Panc1 (cell line): ENCODE data around the gene BCO2. TPM values are rescaled to one million over a fixed set of nuclear protein-coding genes. Genes with fewer than 3 reads are reported as not detected.
A peak's percentile ranks its signal among the peaks of the same experiment; 100 is the strongest.

Experiments used
- ATAC-seq: fragments of 200-7000 bp; cut with Tn5 transposase; 2 replicates; pipeline ENCODE4 v1.9.1; 2020; ENCODE audit warnings: mild to moderate bottlenecking, moderate library complexity
- BruUV-seq: library from RNA; stranded (reverse); fragments of 400-500 nt; replicated peaks from 2 replicates; lab custom pipeline; 2021; lab: Mats Ljungman, UMichigan
- CTCF ChIA-PET: fragments of 300-600 bp; sonication (Branson Sonifier 250); formaldehyde crosslinking; loops from one replicate; lab custom pipeline; 2022; ENCODE audit warnings: antibody characterized with exemption; lab: Charles Lee
- POLR2A ChIA-PET: fragments of 300-600 bp; sonication (Branson Sonifier 250); formaldehyde crosslinking; loops from one replicate; lab custom pipeline; 2022; ENCODE audit warnings: antibody characterized with exemption; lab: Charles Lee
- DNase-seq: peaks from one replicate; pipeline ENCODE4 v3.0.0-alpha.2; 2010; ENCODE audit warnings: low read depth, low spot score
- H3K27ac ChIP-seq: 2 replicates; pipeline ENCODE4 v1.5.1; 2011; ENCODE audit warnings: mild to moderate bottlenecking, low read length, inconsistent platforms
- H3K27me3 ChIP-seq: fragments of 200-500 bp; sonication (Bioruptor generic); 2 replicates; pipeline ENCODE4 v1.6.0; 2014; ENCODE audit warnings: low read length, inconsistent platforms; ENCODE audit not compliant: control insufficient read depth, insufficient read depth
- H3K36me3 ChIP-seq: fragments of 200-500 bp; sonication (Bioruptor generic); 2 replicates; pipeline ENCODE4 v1.5.1; 2014; ENCODE audit warnings: inconsistent platforms, mild to moderate bottlenecking, low read length, moderate library complexity; ENCODE audit not compliant: control insufficient read depth, insufficient read depth
- H3K4me1 ChIP-seq: 2 replicates; pipeline ENCODE4 v1.5.1; 2011; ENCODE audit warnings: inconsistent platforms, mild to moderate bottlenecking, low read length, moderate library complexity; ENCODE audit not compliant: control insufficient read depth, insufficient read depth
- H3K4me3 ChIP-seq, 2 experiments: 2 replicates each; pipeline ENCODE4 v1.5.1; 2011 to 2012; ENCODE audit warnings: low read depth in 2 of 2, low read length in 2 of 2, mild to moderate bottlenecking in 2 of 2, inconsistent platforms in 1 of 2, moderate library complexity in 1 of 2
- H3K9me3 ChIP-seq: fragments of 200-500 bp; sonication (Bioruptor generic); 2 replicates; pipeline ENCODE4 v1.5.1; 2014; ENCODE audit warnings: low read depth, mild to moderate bottlenecking, inconsistent platforms, low read length, moderate library complexity; ENCODE audit not compliant: control insufficient read depth, insufficient read depth
- CTCF ChIP-seq: fragments of 450-650 bp; IDR thresholded peaks from 2 replicates; pipeline ENCODE4 v1.5.1; 2017; ENCODE audit warnings: mild to moderate bottlenecking
- POLR2AphosphoS5 ChIP-seq: IDR thresholded peaks from 2 replicates; pipeline ENCODE4 v1.6.1; 2012; ENCODE audit warnings: mild to moderate bottlenecking, low read depth, low read length, moderate library complexity
- REST ChIP-seq, 2 experiments: IDR thresholded peaks; 2 replicates each; pipeline ENCODE4 v1.6.1; 2011 to 2012; ENCODE audit warnings: low read depth in 2 of 2, control low read depth in 1 of 2, low read length in 1 of 2, mild to moderate bottlenecking in 1 of 2, moderate library complexity in 1 of 2; ENCODE audit not compliant: insufficient read depth in 1 of 2
- SIN3A ChIP-seq: IDR thresholded peaks from 2 replicates; pipeline ENCODE4 v1.6.1; 2012; ENCODE audit warnings: low read depth, mild to moderate bottlenecking, low read length, moderate library complexity, borderline replicate concordance; ENCODE audit not compliant: insufficient read depth
- TCF7L2 ChIP-seq: IDR thresholded peaks from 2 replicates; pipeline ENCODE4 v1.6.1; 2011; ENCODE audit warnings: mild to moderate bottlenecking, low read depth, low read length, inconsistent platforms
- in situ Hi-C: cut with HindIII; loops from 2 replicates; pipeline ENCODE4 v1.10.0; 2016; ENCODE audit warnings: low sequenced_read_pairs, low pct_unique_long_range_greater_than_20kb
- intact Hi-C: fragments of 100-400 bp; cut with micrococcal nuclease; formaldehyde crosslinking; loops from one replicate; pipeline ENCODE4 v1.10.0; 2022; ENCODE audit not compliant: unreplicated experiment
- total RNA-seq: library from RNA; stranded (reverse); gene quantifications from one replicate; pipeline ENCODE4 v1.2.1, GENCODE V29; 2021; ENCODE audit not compliant: unreplicated experiment

BCO2 gene
- total RNA-seq, 1 experiment from 2014 or later: 2.5 TPM

DNA sequence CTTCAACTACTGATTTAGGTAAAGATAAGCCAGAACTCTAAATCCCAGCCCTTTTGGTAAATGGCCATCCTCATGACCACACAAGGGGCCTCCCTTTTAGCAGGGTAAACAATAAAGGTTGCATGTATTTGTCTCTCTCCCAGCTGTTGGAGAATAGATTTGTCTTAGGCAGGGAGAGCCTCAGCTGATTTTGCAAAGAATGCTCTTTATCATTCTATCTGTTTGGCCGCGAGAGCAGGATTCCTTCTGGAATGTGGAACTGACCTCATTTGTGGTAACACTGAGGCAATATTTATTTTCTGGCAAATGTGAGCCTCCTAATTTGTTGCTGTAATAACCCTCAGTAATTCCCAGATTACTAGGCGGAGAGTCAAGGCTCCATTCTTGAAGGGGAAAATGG is 66.2 kb downstream of the BCO2 start:
- intact Hi-C loops: no loop called here
- in situ Hi-C loops: no loop called here
- no peak overlapping the region for H3K27ac ChIP-seq
- H3K4me3 ChIP-seq: no peak overlapping the region
- no TSS peak for BruUV-seq
- TF ChIP-seq CTCF: no peak
- TF ChIP-seq REST (IDR thresholded peaks at IDR 0.05; ENCODE audit: insufficient read depth in 1 of 2, low read depth in 2 of 2, low read length in 1 of 2): no peak
- TF ChIP-seq SIN3A: no peak
- CTCF ChIA-PET: no interaction called here
- no peak for DNase-seq
- POLR2A ChIA-PET: no interaction called here
- no peaks in the 10 kb centered on the region for H3K9me3 ChIP-seq
- peaks cover 1% of the 10 kb centered on the region for H3K36me3 ChIP-seq
- peaks cover 3% of the 10 kb centered on the region for H3K4me1 ChIP-seq
- no peaks in the 10 kb centered on the region for H3K27me3 ChIP-seq
- 0 out of 2 replicates have a peak, but pooled peaks have one; percentile 51 for ATAC-seq

DNA sequence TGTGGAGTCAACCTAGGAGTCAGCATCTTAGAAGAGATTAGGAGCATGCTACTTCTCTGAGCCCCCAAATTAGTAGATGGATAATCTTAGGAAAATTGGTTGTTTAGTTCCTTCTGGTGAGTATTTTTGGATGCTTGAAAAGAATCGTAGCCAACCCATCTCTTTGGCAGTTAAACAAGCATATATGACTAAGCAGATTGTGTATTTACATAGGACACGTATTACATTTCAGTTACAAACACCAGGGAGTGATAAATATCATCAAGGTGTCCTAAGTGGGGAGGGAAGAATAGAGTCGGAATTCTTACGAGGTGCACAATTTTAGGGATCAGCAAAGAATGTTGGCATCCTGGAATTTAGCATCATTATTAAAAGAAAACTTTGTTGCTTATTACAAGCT is 71.9 kb downstream of the BCO2 start:
- TF ChIP-seq POLR2AphosphoS5 (no peak), TCF7L2 (no peak), CTCF (no peak), REST (IDR thresholded peaks at IDR 0.05; ENCODE audit: insufficient read depth in 1 of 2, low read depth in 2 of 2, low read length in 1 of 2) (no peak), SIN3A (no peak)
- Histone ChIP-seq H3K9me3 (no peaks in the 10 kb centered on the region), H3K36me3 (no peaks in the 10 kb centered on the region), H3K4me3 (no peak overlapping the region), H3K27me3 (no peaks in the 10 kb centered on the region), H3K4me1 (no peaks in the 10 kb centered on the region), H3K27ac (no peak overlapping the region)
- POLR2A ChIA-PET: no interaction called here
- in situ Hi-C loops: no loop called here
- no peak for DNase-seq
- CTCF ChIA-PET: no interaction called here
- intact Hi-C loops: no loop called here
- no TSS peak for BruUV-seq
- peak; percentile 59; the same call in 1 of the 2 replicates for ATAC-seq
